ENCODE data around the gene COL8A1.

COL8A1 gene

DNA sequence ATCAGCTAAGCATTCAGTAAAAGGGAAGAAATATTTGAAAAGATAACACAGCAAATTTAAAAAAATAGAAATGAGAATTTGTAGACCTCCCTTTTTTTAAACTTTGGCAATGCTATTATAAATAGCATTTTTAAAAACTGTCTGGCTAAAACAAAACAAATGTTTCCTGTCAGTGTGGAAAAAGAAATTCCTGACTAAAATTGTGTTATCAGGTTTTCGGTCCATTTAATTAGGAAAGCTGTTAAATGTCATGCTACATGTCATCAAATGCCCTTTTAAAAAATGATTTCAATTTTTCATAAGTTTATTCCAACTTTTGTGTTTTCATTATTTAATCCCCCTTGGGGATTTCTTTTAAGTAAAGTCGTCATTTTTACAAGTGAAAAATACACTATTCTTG lies 29.6 kb downstream of the COL8A1 start:
- in situ Hi-C loops (cut with HindIII; ENCODE audit: low sequenced_read_pairs): no loop called here

DNA sequence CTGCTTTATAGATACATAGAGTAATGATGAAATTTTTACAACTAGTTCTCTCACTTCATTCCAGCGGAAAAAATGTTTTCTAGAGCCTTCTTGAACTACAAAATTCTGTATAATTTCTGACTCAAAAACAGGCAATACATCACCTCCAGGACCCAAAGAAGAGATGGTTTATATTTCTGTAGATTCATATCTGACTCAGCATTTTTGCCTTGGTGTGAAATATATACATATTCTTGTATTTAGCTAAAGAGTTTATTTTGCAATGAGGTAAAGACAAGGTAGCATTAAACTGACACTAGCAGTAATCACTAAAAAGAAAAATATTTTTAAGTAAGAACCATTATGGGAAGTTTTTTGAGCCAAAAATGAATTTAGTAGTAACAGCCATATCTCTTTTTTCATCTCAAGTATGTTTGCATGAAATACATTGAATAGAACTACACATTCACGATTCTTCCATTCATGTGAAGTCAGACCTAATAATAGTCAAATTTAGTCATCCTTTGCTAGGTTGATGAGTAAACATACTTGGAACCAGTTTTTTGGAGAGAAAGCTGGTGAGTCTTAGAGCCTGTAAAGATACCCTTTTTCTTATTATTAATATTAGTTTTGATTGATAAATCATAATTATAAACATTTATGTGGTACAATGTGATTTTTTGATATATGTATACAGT lies 31.6 kb downstream of the COL8A1 start:
- in situ Hi-C loops (cut with HindIII; ENCODE audit: low sequenced_read_pairs): no loop called here

DNA sequence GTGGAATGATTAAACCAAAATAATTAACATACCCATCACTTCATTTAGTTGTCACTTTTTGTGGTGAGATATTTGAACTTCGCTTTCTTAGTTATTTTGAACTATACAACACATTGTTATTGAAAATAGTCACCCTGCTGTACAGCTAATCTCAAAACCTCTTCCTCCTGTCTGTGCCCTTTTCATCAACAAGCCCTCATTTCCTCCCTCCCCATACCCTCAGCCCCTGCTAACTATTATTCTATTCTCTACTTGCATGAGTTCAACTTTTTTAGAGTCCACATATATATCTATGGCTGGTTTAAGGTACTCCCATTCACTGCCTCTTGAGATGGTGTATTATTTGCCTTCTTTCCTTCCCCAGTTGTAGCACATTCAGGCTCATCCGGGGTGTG lies 32.2 kb downstream of the COL8A1 start:
- in situ Hi-C loops (cut with HindIII; ENCODE audit: low sequenced_read_pairs): no loop called here

DNA sequence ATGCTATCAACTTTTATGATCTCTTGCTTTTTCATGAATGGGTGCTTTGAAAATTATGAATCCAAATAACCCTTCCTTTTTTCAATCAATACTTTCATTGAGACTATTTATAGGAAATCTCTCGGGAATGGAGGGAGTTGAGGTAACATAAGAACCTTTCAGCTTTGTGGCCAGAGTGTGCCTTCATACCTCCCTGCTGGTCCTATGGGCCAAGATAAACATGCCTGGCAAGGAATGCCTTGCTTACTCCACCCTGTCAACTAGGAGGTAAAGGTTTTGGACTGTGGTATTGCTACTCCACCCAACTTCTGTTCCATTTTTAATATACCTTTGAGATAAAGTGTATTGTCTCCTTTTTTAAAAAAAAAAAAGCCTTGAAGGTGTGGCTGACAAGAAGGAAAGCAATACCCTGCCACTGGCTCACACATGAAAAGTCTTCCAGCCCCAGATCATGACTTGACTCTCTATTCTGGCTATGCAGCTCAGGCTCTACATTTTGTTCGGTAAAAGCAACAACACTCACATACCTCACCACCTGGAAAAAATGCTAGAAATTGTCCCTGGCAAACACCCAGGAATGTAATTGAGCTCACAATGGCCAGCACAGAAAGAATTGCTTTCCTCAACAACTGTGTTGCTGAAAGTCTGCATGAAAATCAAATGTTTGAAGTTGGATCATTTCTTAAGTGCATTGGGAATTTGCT lies 35.8 kb downstream of the COL8A1 start:
- in situ Hi-C loops (cut with HindIII; ENCODE audit: low sequenced_read_pairs): no loop called here

DNA sequence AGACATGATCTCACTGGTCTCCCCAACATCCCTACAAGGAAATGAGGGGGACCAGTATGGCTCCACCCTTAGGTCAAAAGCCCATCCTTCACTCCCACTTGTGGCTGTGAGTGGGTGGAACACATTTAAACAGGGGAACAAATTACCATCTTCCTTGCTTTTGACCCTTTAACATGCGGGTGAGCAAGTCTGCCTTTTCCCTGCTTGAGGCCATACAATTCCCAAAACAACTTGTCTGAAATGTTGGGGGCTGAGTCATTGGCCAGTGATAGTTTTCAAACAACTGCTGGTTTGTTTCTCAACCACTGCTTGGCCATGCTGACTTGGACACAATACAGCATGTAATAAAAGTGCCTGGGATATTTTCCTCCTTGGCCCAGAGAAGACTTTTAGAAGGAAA lies 39.6 kb downstream of the COL8A1 start:
- in situ Hi-C loops (cut with HindIII; ENCODE audit: low sequenced_read_pairs): no loop called here

DNA sequence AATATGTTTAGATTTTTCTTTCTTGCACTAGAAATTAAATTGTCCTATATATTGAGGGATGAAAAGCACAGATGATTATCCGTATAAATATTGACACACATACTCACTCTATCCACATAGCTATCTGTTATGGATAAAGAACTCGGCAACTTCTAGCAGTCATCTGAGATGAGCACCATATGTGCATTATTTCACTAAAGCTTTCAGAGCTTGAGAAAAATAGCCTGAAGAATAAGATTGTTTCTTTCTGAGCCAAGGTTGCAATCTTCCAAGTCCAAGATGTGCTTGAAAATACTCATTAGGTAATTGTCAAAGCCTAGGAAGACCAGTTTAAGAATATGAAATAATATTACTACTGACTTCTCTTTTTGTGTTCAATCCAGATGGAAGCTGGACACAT lies 40.5 kb downstream of the COL8A1 start:
- in situ Hi-C loops (cut with HindIII; ENCODE audit: low sequenced_read_pairs): no loop called here

DNA sequence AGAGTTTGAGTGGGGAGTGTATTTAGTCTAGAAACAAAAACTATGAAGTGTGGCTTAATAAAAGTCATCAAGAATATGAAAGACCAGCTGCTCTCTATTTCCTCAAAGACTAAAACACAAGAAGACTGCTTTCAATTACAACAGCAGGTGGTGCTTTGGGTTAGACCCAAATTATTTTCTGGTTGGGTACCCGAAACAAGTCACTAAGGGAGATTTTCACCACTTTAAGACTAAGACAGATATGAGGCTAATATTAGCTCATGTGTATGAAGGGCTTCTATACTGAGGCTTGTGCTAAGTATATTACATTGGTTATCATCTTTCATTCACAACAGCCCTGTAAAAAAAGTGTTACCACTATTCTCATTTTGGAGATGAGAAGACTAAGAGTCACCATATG lies 43.1 kb downstream of the COL8A1 start:
- in situ Hi-C loops (cut with HindIII; ENCODE audit: low sequenced_read_pairs): no loop called here

DNA sequence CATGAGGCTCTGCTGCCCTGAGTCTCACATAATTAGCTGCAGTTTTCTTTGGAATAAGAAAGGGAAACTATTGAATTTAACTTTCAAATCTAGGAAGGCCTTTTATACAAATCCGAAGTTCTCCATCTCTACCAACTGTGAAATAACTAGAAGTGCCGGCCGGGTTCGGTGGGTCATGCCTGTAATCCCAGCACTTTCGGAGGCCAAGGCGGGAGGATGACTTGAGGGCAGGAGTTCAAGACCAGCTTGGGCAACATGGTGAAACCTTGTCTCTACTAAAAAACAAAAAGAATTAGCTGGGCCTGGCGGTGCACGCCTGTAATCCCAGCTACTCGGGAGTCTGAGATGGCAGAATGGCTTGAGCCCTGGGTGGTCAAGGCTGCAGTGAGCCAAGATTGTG lies 43.6 kb downstream of the COL8A1 start:
- in situ Hi-C loops (cut with HindIII; ENCODE audit: low sequenced_read_pairs): no loop called here

DNA sequence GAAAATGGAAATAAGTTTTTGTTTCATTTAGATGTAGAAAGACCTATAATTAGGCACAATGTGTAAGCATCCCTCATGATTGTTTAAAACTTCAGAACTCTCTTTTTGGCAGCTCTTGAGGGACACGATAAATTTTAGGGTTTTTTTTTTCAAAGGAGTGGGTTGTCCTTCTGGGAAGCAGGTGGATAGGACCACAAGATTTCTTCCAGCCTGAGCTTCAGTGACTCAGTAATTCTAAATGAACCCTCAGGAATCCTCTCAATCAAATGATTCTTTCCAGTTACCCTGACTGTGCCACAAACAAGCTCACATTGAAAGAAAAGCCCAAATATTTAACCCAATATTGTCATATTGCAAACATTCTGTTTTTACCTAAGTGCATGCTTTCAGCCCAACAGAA lies 45.1 kb downstream of the COL8A1 start:
- in situ Hi-C loops (cut with HindIII; ENCODE audit: low sequenced_read_pairs): no loop called here

DNA sequence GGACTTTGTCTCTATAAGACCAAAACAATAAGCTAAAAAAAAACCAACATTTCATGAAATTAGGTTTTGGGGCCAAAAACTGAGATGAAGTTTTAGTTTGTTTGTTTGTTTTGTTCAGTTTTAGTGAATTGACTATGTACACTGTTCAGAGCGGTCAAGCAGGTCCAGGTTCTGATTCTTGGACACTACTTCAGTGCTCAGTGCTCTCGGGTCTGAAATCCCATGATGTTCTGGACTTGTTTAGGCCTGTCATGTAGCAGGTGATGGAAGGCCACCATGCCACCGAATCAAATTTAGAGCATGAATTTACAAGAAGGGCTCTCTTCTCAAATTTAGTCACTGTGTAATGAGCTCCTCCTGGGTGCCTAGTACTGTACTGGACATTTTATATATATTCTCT lies 45.5 kb downstream of the COL8A1 start:
- in situ Hi-C loops (cut with HindIII; ENCODE audit: low sequenced_read_pairs): no loop called here

DNA sequence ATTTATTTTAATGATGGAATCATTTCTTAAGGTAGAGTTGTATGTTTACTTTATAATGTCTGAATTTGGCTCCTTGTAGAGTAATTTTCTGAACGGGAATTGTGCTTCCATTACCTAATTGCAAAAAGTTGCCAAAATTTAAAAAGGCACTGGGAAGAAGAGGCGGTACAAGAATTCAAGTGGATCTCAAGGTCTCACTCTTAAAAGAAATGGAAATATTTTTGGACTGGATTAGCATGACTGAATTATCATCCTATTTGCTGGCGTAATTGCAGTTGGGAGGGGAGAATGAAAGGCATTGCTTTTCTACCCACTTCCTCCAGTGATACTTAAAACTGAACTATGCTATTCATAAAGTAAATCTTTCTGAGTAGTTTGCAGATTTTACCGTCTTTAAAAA lies 46.2 kb downstream of the COL8A1 start:
- in situ Hi-C loops (cut with HindIII; ENCODE audit: low sequenced_read_pairs): no loop called here

DNA sequence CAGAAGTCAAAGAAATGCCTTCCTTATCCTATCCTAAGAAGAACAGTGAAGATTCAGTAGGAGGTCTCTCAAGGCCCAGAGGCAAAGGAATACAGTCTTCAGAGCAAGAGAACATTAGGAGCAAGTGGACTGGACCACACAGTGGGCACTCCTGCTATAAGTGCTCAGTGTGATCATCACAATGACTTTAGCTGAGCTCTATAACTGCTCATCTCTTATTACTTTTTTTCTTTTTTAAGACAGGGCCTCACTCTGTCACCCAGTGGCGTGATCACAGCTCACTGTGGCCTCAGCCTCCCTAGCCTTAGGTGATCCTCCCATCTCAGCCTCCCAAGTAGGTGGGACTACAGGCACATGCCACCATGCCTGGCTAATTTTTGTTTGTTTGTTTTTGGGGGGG lies 48.1 kb downstream of the COL8A1 start:
- in situ Hi-C loops (cut with HindIII; ENCODE audit: low sequenced_read_pairs): no loop called here

DNA sequence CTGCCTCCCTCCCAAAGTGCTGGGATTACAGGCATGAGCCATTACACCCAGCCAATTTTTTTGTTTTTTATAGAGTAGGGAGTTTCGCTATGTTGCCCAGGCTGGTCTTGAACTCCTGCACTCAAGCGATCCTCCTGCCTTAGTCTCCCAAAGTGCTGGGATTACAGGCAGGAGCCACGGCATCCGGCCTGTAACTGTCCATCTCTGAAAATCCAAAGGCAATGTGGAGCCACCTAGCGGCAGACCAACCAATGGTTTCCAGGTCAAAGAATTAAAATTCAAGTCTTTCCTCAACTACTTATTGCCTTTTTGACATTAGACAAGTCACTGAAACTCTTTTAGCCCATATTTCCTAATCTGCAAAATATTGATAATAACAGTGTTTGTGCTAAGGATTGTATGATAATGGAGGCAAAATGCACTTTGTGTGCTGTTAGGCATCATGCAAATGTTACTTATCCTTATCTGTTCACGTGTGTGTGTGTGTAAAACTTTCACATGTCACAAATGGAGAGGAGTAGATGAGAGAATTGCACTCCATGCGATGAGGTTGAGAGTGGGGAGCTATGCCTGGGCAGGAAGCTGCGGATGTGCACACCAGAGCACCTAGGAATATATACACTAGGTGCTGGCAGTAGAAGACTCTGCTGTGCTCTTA lies 48.7 kb downstream of the COL8A1 start:
- in situ Hi-C loops (cut with HindIII; ENCODE audit: low sequenced_read_pairs): no loop called here

DNA sequence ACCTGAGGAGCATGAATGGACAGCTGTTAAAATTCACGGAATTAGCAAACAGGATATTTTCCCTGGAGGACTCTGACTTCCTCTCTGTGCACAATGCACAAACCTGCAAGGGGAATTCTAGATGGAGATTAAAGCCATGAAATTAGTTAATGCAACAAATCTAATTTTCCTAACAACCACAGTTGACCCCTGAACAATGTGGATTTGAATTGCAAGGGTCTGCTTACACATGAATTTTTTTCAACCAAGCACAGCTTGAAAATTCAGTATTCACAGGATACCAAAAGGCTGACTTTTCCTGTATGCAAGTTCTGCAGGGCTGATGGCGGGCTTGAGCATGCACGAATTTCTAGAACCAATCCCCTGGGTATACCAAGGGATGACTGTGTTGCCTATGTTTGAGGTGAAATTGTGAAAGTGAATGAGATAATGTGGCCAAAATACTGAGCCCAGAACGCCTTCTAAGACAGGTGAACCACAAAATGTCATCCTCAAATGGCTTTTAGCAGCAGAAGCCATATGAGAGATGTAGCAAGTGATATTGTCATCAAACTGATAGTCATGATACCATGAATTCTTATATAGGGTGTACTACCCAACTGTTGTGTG lies 52.5 kb downstream of the COL8A1 start:
- in situ Hi-C loops (cut with HindIII; ENCODE audit: low sequenced_read_pairs): no loop called here

DNA sequence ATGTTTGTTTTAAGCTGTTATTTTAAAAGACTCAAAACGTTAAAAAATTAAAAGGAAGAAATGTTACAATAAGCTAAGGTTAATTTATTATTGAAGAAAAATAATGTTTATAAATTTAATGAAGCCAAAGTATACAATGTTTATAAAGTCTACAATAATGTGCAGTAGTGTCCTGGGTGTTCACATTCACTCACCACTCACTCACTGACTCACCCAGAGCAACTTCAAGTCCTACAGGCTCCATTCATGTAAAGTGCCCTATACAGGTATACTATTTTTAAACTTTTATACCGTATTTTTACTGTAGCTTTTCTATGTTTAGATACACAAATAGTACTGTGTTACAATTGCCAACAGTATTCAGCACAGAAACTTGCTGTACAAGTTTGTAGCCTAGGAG lies 55.2 kb downstream of the COL8A1 start:
- in situ Hi-C loops (cut with HindIII; ENCODE audit: low sequenced_read_pairs): no loop called here

DNA sequence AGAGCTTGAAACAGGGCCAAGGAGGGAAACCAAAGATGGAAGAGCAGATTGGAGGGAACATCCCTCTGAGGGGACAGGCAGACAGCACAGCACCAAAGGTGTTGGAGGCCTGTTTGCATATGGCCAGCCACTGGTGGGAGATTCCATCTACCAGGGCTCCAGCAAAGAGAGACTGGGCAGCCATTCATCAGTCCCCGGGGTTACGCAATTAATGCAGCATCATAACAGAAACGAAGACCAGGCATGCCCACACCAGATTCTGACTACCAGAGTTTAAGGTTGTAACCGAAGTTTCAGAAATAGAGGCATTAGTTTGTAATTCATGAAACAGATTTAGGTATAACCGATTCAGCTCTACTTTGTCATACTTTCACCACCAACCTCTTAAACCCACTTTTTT lies 58.1 kb downstream of the COL8A1 start:
- in situ Hi-C loops (cut with HindIII; ENCODE audit: low sequenced_read_pairs): no loop called here

DNA sequence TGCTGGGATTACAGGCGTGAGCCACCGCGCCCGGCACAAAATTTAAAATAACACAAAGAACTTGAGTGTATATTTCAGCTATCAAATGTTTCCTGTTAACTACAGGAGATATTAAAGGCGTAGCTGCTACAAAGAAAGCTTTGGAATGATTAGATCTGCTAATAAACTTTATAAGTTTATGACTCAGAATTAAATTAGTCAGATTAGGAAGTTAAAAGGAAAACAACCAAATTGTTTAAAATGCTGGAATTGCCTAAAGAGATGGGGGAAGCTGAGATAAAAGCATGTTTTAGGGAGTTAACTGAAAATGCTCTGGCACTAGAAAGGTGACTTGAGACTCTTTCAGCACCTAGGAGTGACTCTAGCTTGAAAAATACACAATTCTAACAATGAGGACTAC lies 58.9 kb downstream of the COL8A1 start:
- in situ Hi-C loops (cut with HindIII; ENCODE audit: low sequenced_read_pairs): no loop called here

DNA sequence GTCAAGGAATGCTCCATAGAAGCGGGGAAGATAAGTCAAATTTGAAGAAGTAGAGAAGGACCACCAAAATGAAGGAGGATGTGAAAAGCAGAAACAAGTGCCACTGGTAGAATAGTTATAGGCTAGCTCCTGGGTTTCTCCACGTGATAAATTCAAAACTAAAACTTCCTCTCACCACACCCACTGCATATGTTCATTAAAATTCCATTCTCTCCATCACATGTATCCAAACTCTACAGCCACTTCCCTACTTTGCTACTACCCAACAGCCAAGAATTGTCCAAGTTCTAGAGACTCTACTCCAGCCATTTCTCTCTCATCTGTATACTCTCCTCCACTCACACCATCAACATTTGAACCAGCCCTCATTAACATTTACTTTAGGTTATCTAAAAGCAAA lies 60.5 kb downstream of the COL8A1 start:
- in situ Hi-C loops (cut with HindIII; ENCODE audit: low sequenced_read_pairs): no loop called here

DNA sequence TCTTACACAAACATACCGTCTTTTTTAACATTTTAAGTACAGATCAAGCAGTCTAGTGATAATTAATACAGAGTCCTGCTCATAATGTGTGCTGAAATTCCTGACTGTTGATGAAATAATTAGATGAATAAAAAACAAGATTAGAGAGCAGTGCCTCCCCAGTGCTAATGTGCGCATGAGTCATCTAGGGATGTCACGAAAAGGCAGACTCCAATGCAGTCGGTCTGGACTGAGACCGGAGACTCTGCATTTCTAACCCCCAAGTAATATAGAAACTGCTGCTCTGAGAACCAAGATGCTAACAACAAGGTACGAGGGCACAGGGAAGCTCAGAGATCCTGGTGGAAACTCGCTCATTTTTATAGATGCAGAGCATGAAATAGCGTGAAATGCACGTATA lies 61.4 kb downstream of the COL8A1 start:
- in situ Hi-C loops (cut with HindIII; ENCODE audit: low sequenced_read_pairs): no loop called here

DNA sequence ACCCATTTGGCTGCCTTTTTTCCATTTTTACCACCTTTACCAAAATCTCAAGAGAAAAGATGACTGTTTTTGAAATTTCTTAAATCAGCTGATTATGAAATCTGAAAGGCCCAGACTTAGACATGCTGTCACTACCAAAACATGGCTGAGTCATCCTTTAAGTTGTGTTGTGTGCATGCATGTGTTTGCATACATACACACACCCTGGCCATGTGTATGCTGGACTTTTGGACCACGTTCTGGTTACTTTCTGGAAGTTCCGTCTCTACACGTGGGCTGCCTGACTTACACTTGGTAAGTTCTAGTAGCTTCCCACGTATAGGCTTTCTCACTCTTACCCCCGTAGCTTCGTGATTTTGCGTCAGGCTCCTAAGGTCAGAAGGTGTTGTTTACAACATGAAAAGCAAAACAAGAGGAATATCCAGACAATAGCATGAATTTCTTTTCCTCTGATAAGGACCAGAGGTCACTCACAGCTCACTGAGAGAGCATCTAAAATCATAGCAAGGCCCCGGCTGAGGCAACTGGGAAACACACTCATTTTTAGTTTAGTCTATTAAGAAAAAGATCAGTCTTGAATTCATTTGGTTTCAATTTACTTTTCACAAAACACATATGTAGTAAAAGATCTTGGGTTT lies 62.4 kb downstream of the COL8A1 start:
- in situ Hi-C loops (cut with HindIII; ENCODE audit: low sequenced_read_pairs): no loop called here

Data from DLD1 (cell line).